ENCODE data around the gene H3-3A. TPM values are rescaled to one million over a fixed set of nuclear protein-coding genes. Genes with fewer than 3 reads are reported as not detected.
A peak's percentile ranks its signal among the peaks of the same experiment; 100 is the strongest.

Gene H3-3A
- total RNA-seq, 1 donor, result 148 TPM

DNA sequence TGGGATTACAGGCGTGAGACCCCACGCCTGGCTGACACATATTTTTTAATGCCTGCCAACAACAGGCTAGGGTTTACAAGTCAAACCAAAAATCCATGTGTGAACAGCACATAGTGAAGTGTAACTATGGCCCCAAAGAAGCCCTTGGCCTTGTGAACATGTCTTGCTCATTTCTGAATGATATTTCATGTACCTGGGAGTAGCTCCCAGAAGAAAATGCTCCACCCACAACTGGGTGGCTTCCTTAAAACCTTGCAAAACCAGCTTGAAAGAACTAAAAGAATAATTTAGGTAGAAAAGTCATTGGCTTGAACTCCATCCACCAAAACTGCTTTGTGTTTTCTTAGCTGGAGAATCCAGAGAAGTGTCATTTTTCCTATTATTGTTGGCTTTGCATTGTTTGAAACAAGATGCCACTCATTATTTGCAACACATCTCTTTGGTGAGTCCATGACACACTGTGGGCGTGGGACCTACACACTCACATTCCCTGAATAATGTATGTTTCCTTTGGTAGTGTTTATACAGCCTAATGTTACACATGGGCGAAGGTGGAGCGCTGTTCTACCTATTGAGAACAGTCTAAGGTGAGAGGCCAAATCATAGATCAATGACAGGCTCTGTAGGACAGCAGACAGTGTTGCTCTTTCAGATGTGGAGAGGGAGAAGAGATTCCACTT, 34.8 kb upstream of the H3-3A start:
- no peak overlapping the region for H3K4me3 ChIP-seq (ENCODE audit: low read depth, low read length)
- TF ChIP-seq, protein P1, sequence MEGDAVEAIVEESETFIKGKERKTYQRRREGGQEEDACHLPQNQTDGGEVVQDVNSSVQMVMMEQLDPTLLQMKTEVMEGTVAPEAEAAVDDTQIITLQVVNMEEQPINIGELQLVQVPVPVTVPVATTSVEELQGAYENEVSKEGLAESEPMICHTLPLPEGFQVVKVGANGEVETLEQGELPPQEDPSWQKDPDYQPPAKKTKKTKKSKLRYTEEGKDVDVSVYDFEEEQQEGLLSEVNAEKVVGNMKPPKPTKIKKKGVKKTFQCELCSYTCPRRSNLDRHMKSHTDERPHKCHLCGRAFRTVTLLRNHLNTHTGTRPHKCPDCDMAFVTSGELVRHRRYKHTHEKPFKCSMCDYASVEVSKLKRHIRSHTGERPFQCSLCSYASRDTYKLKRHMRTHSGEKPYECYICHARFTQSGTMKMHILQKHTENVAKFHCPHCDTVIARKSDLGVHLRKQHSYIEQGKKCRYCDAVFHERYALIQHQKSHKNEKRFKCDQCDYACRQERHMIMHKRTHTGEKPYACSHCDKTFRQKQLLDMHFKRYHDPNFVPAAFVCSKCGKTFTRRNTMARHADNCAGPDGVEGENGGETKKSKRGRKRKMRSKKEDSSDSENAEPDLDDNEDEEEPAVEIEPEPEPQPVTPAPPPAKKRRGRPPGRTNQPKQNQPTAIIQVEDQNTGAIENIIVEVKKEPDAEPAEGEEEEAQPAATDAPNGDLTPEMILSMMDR (IDR thresholded peaks at IDR 0.05; ENCODE audit: insufficient read depth, low read depth, low read length), result no peak
- DNase-seq (ENCODE audit: low read depth), result no peak

DNA sequence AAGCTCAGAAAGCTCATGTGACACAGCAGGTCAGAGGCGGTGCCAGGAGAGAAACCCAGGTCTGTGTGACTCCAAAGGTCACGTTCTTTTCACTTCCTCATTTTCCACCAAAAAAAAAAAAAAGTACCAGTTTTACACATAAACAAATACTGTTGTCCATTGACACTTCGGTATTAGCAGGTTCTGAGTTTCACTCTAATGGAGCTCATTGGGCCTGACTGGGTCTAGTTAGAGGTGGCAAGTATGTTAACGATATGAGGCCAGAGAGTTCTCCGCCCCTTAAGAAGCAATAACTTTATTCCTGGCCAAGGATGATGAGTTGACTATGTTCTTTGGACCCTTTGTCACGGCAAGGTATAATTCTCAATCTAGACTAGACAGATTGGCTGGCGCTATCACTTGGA, 33.4 kb upstream of the H3-3A start:
- TF ChIP-seq, protein P1 (IDR thresholded peaks at IDR 0.05; ENCODE audit: insufficient read depth, low read depth, low read length), result no peak
- H3K4me3 ChIP-seq (ENCODE audit: low read depth, low read length), result no peak overlapping the region
- DNase-seq (ENCODE audit: low read depth), result no peak

DNA sequence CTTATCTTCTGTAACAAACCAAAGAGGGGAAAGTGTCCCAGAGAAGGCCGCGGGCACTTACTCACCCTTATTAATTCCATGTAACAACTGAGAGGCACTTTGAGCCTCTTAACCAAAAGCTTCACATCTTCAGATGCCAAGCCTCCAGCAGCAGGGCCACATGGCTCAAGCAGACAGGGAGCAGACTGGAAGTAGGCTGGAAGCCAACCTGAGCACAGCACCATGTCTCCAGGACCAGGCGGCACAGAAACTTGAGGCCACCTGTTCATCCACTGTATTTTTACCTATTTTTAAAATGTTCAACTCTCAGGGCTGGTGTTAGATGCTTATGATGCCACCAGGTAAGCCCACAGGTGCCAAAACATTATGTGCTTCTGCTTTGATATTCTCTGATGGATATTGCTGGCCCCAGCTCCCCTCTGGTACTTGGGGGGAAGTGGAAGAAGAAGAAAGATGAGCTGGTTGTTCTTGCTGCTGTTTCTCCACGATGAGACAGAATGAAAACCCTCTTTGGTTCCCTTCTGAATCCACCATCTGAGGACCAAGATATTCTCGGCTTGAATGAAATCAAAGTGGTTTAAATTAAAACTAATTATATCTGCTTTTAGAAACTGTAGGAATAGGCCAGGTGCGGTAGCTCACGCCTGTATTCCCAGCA, 32.8 kb upstream of the H3-3A start:
- DNase-seq (ENCODE audit: low read depth), result no peak
- H3K4me3 ChIP-seq (ENCODE audit: low read depth, low read length), result no peak overlapping the region
- TF ChIP-seq, protein P1 (IDR thresholded peaks at IDR 0.05; ENCODE audit: insufficient read depth, low read depth, low read length), result no peak

DNA sequence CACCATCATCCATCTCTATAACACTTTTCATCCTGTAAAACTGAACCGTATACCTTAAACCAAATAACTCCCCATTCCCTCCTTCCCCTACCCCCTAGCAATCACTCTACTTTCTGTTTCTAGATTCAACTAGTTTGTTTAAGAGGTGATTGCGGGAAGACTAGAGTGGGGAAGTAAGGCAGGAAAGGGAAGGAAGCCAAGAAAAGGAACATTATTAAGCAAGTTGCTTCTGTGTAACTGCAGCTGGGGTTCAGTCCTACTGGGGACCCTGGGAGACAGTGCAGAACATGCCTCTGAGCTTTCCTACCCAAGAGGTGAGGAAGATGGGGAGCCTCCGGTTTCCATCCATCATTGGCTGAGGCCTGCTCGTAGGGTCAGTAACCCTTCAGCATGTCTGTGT, 28.9 kb upstream of the H3-3A start:
- no peak overlapping the region for H3K4me3 ChIP-seq (ENCODE audit: low read depth, low read length)
- TF ChIP-seq, protein P1 (IDR thresholded peaks at IDR 0.05; ENCODE audit: insufficient read depth, low read depth, low read length), result no peak
- DNase-seq (ENCODE audit: low read depth), result no peak

DNA sequence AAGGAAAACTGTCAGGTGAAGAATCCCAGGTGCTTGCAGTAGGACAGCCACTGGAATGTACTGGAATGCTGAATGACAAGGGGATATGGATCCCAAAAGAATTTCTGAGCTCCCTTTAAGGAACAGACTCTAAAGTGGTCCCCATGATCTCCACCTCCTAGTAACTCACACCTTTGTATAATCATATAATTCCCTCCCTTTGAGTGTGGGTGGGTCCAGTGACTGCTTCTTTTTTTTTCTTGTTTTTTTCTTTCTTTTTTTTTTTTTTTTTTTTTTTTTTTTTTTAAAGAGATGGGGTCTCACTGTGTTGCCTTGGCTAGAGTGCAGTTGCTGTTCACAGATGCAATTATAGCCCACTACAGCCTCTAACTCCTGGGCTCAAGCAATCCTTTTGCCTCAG, 28.5 kb upstream of the H3-3A start:
- TF ChIP-seq, protein P1 (IDR thresholded peaks at IDR 0.05; ENCODE audit: insufficient read depth, low read depth, low read length), result no peak
- no peak overlapping the region for H3K4me3 ChIP-seq (ENCODE audit: low read depth, low read length)
- DNase-seq (ENCODE audit: low read depth), result no peak

DNA sequence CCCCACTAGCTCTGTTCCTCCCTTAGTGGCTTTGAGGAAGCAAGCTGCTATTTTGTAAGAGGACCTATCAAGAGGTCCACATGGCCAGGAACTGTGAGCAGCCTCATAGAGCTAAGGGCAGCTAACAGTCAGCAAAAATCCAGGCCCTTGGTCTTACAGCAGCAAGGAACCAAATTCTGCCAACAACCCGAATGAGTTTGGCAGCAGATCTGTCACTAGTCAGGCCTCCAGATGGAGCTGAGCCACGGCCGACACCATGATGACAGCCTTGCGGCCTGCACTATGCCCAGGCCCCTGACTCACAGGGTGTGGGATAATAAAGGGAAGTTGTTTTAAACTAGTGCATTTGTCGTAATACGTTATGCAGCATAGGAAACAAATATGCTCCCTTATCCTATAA, 28.0 kb upstream of the H3-3A start:
- H3K4me3 ChIP-seq (ENCODE audit: low read depth, low read length), result no peak overlapping the region
- peak; percentile 76 for DNase-seq (ENCODE audit: low read depth)
- TF ChIP-seq, protein P1 (IDR thresholded peaks at IDR 0.05; ENCODE audit: insufficient read depth, low read depth, low read length), result no peak
